PFSK-1 (cell line): Measurements from ENCODE around the gene NEGR1.

Source experiments
- POLR2AphosphoS5 ChIP-seq: IDR thresholded peaks from 2 replicates; pipeline ENCODE4 v1.6.1; 2012; ENCODE audit warnings: low read depth, mild to moderate bottlenecking, control low read depth, low read length, moderate library complexity
- REST ChIP-seq, 2 experiments: IDR thresholded peaks; 2 replicates each; pipeline versions ENCODE4 v1.6.1 to v1.8.0; 2011 to 2012; ENCODE audit warnings: low read depth in 2 of 2, low read length in 2 of 2, control low read depth in 1 of 2, inconsistent platforms in 1 of 2, mild to moderate bottlenecking in 1 of 2, moderate library complexity in 1 of 2; ENCODE audit not compliant: insufficient read depth in 1 of 2
- SIN3A ChIP-seq: IDR thresholded peaks from 2 replicates; pipeline ENCODE4 v1.6.1; 2012; ENCODE audit warnings: mild to moderate bottlenecking, low read length, moderate library complexity, borderline replicate concordance; ENCODE audit not compliant: insufficient read depth
- TAF1 ChIP-seq: IDR thresholded peaks from 2 replicates; pipeline ENCODE4 v1.6.1; 2012; ENCODE audit warnings: low read length, control low read depth, borderline replicate concordance; ENCODE audit not compliant: insufficient read depth

GRCh38 chr1:71693581-71693980, 588.8 kb downstream of the NEGR1 start:
- TF ChIP-seq POLR2AphosphoS5: no peak
- no peak for TF ChIP-seq TAF1
- no peak for TF ChIP-seq REST (IDR thresholded peaks at IDR 0.05; ENCODE audit: insufficient read depth in 1 of 2, low read depth in 2 of 2, low read length in 2 of 2)
- no peak for TF ChIP-seq SIN3A
